Keratinocyte (primary cell): ENCODE data around the gene PCGF5. TPM values are rescaled to one million over a fixed set of nuclear protein-coding genes. Genes with fewer than 3 reads are reported as not detected.
"Not testable (repeated sequence)": the region's sequence is repeated elsewhere in the genome, so short reads cannot be mapped to it uniquely, and the experiment has no call there.

Source experiments
- DNase-seq: peaks from one replicate; pipeline ENCODE4 v3.0.0-alpha.2; 2011; ENCODE audit warnings: low read depth, missing footprints, low spot score
- FAIRE-seq: peaks from 2 replicates; lab custom pipeline; 2011; peaks lifted over from hg19 to GRCh38; lab: Jason Lieb, UNC
- H2AFZ ChIP-seq: 2 replicates; pipeline ENCODE4 v1.6.0; 2012; ENCODE audit warnings: low read length, control low read depth, inconsistent platforms; ENCODE audit not compliant: control insufficient read depth
- H3K27ac ChIP-seq: 2 replicates; pipeline ENCODE4 v1.5.1; 2011; ENCODE audit warnings: low read length; ENCODE audit not compliant: control insufficient read depth, insufficient read depth
- H3K27me3 ChIP-seq: 3 replicates; pipeline ENCODE4 v1.6.0; 2011; ENCODE audit warnings: low read length; ENCODE audit not compliant: control insufficient read depth, insufficient read depth; ENCODE audit errors: extremely low read depth
- H3K36me3 ChIP-seq, 2 experiments: 2 replicates in 1 of 2; 3 replicates in 1 of 2; pipeline ENCODE4 v1.5.1; 2011; ENCODE audit warnings: low read length in 2 of 2, mild to moderate bottlenecking in 1 of 2; ENCODE audit not compliant: control insufficient read depth in 2 of 2, insufficient read depth in 2 of 2; ENCODE audit errors: extremely low read depth in 1 of 2
- H3K4me1 ChIP-seq: 3 replicates; pipeline ENCODE4 v1.5.1; 2011; ENCODE audit warnings: low read length; ENCODE audit not compliant: control insufficient read depth, insufficient read depth; ENCODE audit errors: extremely low read depth
- H3K4me2 ChIP-seq: 3 replicates; pipeline ENCODE4 v1.6.0; 2011; ENCODE audit warnings: low read depth, low read length; ENCODE audit not compliant: control insufficient read depth, insufficient read depth; ENCODE audit errors: extremely low read depth
- H3K4me3 ChIP-seq, 3 experiments: fragments of 200-600 bp in 1 of 3; sonication (generic) in 1 of 3; 2 replicates in 2 of 3; 3 replicates in 1 of 3; pipeline ENCODE4 v1.5.1; 2011 to 2016; ENCODE audit warnings: low read length in 3 of 3, mild to moderate bottlenecking in 3 of 3, control low read depth in 2 of 3, inconsistent platforms in 1 of 3, low read depth in 1 of 3, mixed read lengths in 1 of 3, mixed run types in 1 of 3, moderate library complexity in 1 of 3; ENCODE audit not compliant: control insufficient read depth in 2 of 3, insufficient read depth in 2 of 3; ENCODE audit errors: extremely low read depth in 1 of 3
- H3K79me2 ChIP-seq: 2 replicates; pipeline ENCODE4 v1.6.0; 2012; ENCODE audit warnings: low read length; ENCODE audit not compliant: control insufficient read depth, insufficient read depth
- H3K9ac ChIP-seq: 3 replicates; pipeline ENCODE4 v1.6.0; 2011; ENCODE audit warnings: low read length; ENCODE audit not compliant: control insufficient read depth, insufficient read depth; ENCODE audit errors: extremely low read depth
- H3K9me1 ChIP-seq: 3 replicates; pipeline ENCODE4 v1.6.0; 2011; ENCODE audit warnings: low read length; ENCODE audit not compliant: control insufficient read depth, insufficient read depth; ENCODE audit errors: extremely low read depth
- H3K9me3 ChIP-seq: 2 replicates; pipeline ENCODE4 v1.5.1; 2012; ENCODE audit warnings: low read depth, low read length; ENCODE audit not compliant: control insufficient read depth
- H4K20me1 ChIP-seq: 3 replicates; pipeline ENCODE4 v1.6.0; 2011; ENCODE audit warnings: low read length; ENCODE audit not compliant: control insufficient read depth, insufficient read depth; ENCODE audit errors: extremely low read depth
- EZH2 ChIP-seq: IDR thresholded peaks from one replicate; pipeline ENCODE4 v1.6.1; 2012; ENCODE audit warnings: inconsistent platforms, mild to moderate bottlenecking, low read length, moderate library complexity
- dilution Hi-C: fragments of 300-500 bp; cut with MboI; formaldehyde crosslinking; loops from one replicate; pipeline ENCODE4 v1.7.0; 2020; ENCODE audit warnings: low sequenced_read_pairs; ENCODE audit not compliant: extremely low pct_ligation_motif_present
- polyA plus RNA-seq, 5 experiments: library from polyadenylated mRNA; depleted of rRNA in 3 of 5; stranded (reverse) in 3 of 5; stranded (forward) in 1 of 5; unstranded in 1 of 5; fragments of >200 nt; gene quantifications; 1 replicate in 1 of 5; 2 replicates in 3 of 5; 3 replicates in 1 of 5; pipeline versions ENCODE4 v1.2.1 to v1.2.3, GENCODE V29; 2011 to 2012; ENCODE audit warnings: missing spikeins in 2 of 5, low read depth in 1 of 5, low replicate concordance in 1 of 5
- TF ChIP-seq, protein P1 (sequence below), 3 experiments: IDR thresholded peaks in 1 of 3; conservative IDR thresholded peaks in 1 of 3; optimal IDR thresholded peaks in 1 of 3; 2 replicates in 2 of 3; 3 replicates in 1 of 3; pipeline versions ENCODE3 to v1.5.1; 2011; ENCODE audit warnings: low read length in 3 of 3, mild to moderate bottlenecking in 3 of 3, moderate library complexity in 2 of 3, control low read depth in 1 of 3, inconsistent platforms in 1 of 3; ENCODE audit not compliant: insufficient read depth in 2 of 3; ENCODE audit errors: extremely low read depth in 1 of 3

The PCGF5 gene
- polyA plus RNA-seq, 1 donor (not counting 4 experiments of a cell fraction or from before 2014, with no cell fraction given) = 13.9 TPM

DNA sequence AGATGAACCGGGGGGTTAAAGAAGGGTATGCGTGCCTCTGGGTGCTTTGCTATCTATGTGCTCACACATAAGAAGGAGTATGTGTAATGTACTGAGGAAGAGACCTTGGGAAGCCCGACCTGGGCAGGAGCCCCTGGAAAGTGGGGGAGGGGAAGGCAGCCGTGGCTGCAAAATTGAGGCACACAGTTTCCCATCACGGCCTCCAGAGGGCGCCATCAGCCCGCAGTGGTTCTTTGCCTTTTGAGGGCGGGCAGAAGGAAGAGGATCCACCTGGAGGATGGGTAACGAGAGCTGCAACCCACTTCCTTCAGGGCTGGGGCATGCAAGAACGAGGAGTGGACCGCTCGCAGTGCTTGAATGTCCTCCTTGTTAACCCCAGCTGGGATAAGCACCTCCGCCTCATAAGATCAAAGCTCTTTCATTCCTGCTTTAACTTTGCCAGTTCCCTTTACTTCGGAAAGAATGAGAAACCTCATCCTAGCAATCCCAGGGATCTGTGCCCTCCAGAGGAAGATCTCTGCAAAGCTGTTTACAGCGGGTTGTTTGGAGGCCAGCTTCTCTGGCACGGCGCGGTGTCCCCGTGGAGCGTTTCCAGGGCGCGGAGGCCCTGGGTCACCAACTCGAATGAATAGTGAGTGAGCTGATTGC lies 77.9 kb downstream of the PCGF5 start:
- no peaks in the 10 kb centered on the region for H3K27me3 ChIP-seq
- no peaks in the 10 kb centered on the region for H3K36me3 ChIP-seq
- DNase-seq (peak; percentile 38), FAIRE-seq (peak; percentile 82)
- no peak overlapping the region for H3K27ac ChIP-seq
- TF ChIP-seq EZH2 = no peak
- TF ChIP-seq, protein P1, sequence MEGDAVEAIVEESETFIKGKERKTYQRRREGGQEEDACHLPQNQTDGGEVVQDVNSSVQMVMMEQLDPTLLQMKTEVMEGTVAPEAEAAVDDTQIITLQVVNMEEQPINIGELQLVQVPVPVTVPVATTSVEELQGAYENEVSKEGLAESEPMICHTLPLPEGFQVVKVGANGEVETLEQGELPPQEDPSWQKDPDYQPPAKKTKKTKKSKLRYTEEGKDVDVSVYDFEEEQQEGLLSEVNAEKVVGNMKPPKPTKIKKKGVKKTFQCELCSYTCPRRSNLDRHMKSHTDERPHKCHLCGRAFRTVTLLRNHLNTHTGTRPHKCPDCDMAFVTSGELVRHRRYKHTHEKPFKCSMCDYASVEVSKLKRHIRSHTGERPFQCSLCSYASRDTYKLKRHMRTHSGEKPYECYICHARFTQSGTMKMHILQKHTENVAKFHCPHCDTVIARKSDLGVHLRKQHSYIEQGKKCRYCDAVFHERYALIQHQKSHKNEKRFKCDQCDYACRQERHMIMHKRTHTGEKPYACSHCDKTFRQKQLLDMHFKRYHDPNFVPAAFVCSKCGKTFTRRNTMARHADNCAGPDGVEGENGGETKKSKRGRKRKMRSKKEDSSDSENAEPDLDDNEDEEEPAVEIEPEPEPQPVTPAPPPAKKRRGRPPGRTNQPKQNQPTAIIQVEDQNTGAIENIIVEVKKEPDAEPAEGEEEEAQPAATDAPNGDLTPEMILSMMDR (optimal IDR thresholded peaks at IDR 0.05 in 1 of 3, IDR thresholded peaks at IDR 0.05 in 1 of 3, conservative IDR thresholded peaks at IDR 0.05 in 1 of 3; ENCODE audit: extremely low read depth in 1 of 3, insufficient read depth in 2 of 3, low read length in 3 of 3) = peak; percentile 88 to 97 (median 95)
- no peaks in the 10 kb centered on the region for H3K9me1 ChIP-seq
- H3K79me2 ChIP-seq = no peaks in the 10 kb centered on the region
- peak overlapping the region; percentile 25 to 62 (median 29) for H3K4me3 ChIP-seq
- H4K20me1 ChIP-seq = no peaks in the 10 kb centered on the region
- dilution Hi-C loops = no loop called here
- H3K4me1 ChIP-seq = peaks cover 5% of the 10 kb centered on the region
- H3K4me2 ChIP-seq = peak overlapping the region; percentile 78
- H3K9me3 ChIP-seq = no peaks in the 10 kb centered on the region
- H3K9ac ChIP-seq = no peak overlapping the region
- H2AFZ ChIP-seq = peak overlapping the region; percentile 91

DNA sequence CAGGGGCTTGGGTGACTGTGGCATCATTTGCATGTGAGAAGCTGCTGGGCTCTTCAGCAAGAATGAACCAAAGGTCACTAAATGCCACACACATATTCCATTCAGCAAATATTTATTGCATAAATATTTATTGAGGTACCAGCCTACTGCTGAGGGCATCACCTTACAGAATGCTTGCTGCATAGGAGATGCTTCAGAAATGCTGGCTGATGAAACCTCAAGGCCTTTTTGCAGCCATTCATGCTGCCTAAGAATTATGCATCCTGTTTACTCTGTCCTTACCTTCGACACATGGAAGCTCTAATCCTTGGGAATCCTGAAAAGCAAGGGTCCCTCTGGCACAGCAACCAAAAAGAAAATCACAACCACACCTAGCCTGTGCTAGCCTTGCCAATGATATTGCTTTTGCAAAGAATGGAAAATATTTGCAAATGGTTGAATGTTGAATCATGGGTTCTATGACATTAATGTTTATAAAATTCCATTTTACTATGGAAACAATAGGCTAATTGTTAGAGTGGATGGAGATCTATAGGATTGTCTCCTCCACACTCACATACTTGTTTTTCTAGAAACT lies 79.6 kb downstream of the PCGF5 start:
- peaks cover 5% of the 10 kb centered on the region for H3K4me1 ChIP-seq
- no peaks in the 10 kb centered on the region for H4K20me1 ChIP-seq
- no peaks in the 10 kb centered on the region for H3K79me2 ChIP-seq
- H3K9me1 ChIP-seq = no peaks in the 10 kb centered on the region
- H3K36me3 ChIP-seq = no peaks in the 10 kb centered on the region
- H3K4me3 ChIP-seq = no peak overlapping the region
- H3K9ac ChIP-seq = no peak overlapping the region
- H3K27ac ChIP-seq = no peak overlapping the region
- no peaks in the 10 kb centered on the region for H3K9me3 ChIP-seq
- no peak overlapping the region for H2AFZ ChIP-seq
- FAIRE-seq (no peak), DNase-seq (no peak)
- dilution Hi-C loops = no loop called here
- H3K4me2 ChIP-seq = no peak overlapping the region
- TF ChIP-seq, protein P1 (optimal IDR thresholded peaks at IDR 0.05 in 1 of 3, IDR thresholded peaks at IDR 0.05 in 1 of 3, conservative IDR thresholded peaks at IDR 0.05 in 1 of 3; ENCODE audit: extremely low read depth in 1 of 3, insufficient read depth in 2 of 3, low read length in 3 of 3) = no peak
- no peak for TF ChIP-seq EZH2
- H3K27me3 ChIP-seq = no peaks in the 10 kb centered on the region

DNA sequence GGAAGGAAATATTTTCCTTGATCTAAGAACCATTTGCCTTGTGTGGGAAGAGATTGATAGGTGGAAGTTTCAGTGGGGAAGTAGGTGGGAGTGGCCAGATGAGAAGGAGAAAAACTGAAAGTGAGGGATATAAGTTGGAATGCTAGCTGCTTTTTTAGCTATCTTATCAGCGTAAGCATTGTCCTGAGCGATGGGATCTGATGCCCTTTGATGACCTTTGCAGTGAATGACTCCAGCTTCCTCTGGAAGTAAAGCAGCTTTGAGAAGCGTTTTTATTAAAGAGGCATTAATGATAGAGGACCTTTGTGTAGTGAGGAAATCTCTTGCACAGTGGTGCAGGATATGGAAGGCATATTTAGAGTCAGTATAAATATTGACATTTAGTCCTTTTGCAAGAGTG lies 82.5 kb downstream of the PCGF5 start:
- not testable (repeated sequence) for FAIRE-seq

DNA sequence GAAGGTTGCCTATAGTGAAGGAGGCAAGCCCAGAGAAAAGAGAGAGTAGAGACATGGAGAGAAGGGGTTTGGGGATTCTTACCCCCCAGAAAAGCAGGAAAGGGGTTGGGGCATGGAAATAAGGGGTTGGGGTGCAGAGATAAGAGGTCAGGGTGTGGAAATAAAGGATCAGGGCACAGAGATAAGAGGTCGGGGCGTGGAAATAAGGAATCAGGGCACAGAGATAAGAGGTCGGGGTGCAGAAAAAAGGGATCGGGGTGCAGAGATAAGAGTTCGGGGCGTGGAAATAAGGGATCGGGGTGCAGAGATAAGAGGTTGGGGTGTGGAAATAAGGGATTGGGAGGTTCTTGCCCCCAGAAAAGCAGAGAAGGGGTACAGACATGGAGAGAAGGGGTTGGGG lies 85.5 kb downstream of the PCGF5 start:
- H4K20me1 ChIP-seq, H3K27ac ChIP-seq, H3K79me2 ChIP-seq, H3K27me3 ChIP-seq, H3K36me3 ChIP-seq, H2AFZ ChIP-seq, H3K9me3 ChIP-seq, H3K9me1 ChIP-seq, H3K4me1 ChIP-seq, H3K4me3 ChIP-seq, dilution Hi-C loops, DNase-seq, H3K9ac ChIP-seq, H3K4me2 ChIP-seq, FAIRE-seq: not testable (repeated sequence)

More for the DNA sequence above, 82.5 kb downstream of the PCGF5 start:
- H3K4me3 ChIP-seq, dilution Hi-C loops, H3K9me3 ChIP-seq, H3K9me1 ChIP-seq, H3K9ac ChIP-seq, DNase-seq, H3K4me1 ChIP-seq, H3K79me2 ChIP-seq, H2AFZ ChIP-seq, H3K27me3 ChIP-seq, H3K4me2 ChIP-seq, H4K20me1 ChIP-seq, H3K36me3 ChIP-seq, H3K27ac ChIP-seq: not testable (repeated sequence)
